CD4-positive, CD25-positive, alpha-beta regulatory T cell (primary cell): ENCODE results near the gene SPDYE4. TPM values are rescaled to one million over a fixed set of nuclear protein-coding genes. Genes with fewer than 3 reads are reported as not detected.
"Not testable (repeated sequence)": the region's sequence is repeated elsewhere in the genome, so short reads cannot be mapped to it uniquely, and the experiment has no call there.

Source experiments
- ATAC-seq, 2 donors: fragments of 150-1000 bp; cut with Tn5 transposase; one replicate each; pipeline ENCODE4 v1.10.0; 2021; ENCODE audit warnings: low read depth in 2 of 2, moderate number of reproducible peaks in 2 of 2, moderate library complexity in 1 of 2
- DNase-seq, 3 donors: peaks; one replicate each; pipeline versions ENCODE4 v3.0.0 to v3.0.0-alpha.2; 2012 to 2022; ENCODE audit warnings: mixed read lengths in 1 of 3
- H3K27ac ChIP-seq: one replicate; pipeline ENCODE4 v1.7.0; 2013; ENCODE audit warnings: mild to moderate bottlenecking, low read length; ENCODE audit not compliant: insufficient read depth, poor library complexity, severe bottlenecking
- H3K27me3 ChIP-seq: one replicate; pipeline ENCODE4 v1.7.0; 2013; ENCODE audit warnings: low read length; ENCODE audit not compliant: control insufficient read depth, insufficient read depth
- H3K36me3 ChIP-seq: one replicate; pipeline ENCODE4 v1.7.0; 2013; ENCODE audit warnings: mild to moderate bottlenecking, low read length, moderate library complexity; ENCODE audit not compliant: control insufficient read depth, insufficient read depth
- H3K4me1 ChIP-seq: 2 replicates; pipeline ENCODE4 v1.7.0; 2013; ENCODE audit warnings: mild to moderate bottlenecking, low read length; ENCODE audit not compliant: insufficient read depth, control insufficient read depth, poor library complexity, severe bottlenecking
- H3K4me3 ChIP-seq: one replicate; pipeline ENCODE4 v1.7.0; 2013; ENCODE audit warnings: low read depth, mild to moderate bottlenecking, low read length, moderate library complexity
- H3K9me3 ChIP-seq, 2 experiments: 1 replicate in 1 of 2; 2 replicates in 1 of 2; pipeline ENCODE4 v1.7.0; 2013; ENCODE audit warnings: low read length in 2 of 2, mild to moderate bottlenecking in 1 of 2, moderate library complexity in 1 of 2; ENCODE audit not compliant: control insufficient read depth in 2 of 2
- H3K27ac Mint-ChIP-seq, 3 donors: one replicate each; pipeline ENCODE4 v1.8.0; 2020 to 2022; ENCODE audit warnings: mild to moderate bottlenecking in 3 of 3, mixed read lengths in 3 of 3, moderate library complexity in 2 of 3
- H3K27me3 Mint-ChIP-seq: one replicate; pipeline ENCODE4 v1.8.0; 2022; ENCODE audit warnings: mild to moderate bottlenecking, mixed read lengths
- H3K36me3 Mint-ChIP-seq: one replicate; pipeline ENCODE4 v1.8.0; 2020; ENCODE audit warnings: mixed read lengths
- H3K4me1 Mint-ChIP-seq, 4 donors: one replicate each; pipeline ENCODE4 v1.8.0; 2020 to 2022; ENCODE audit warnings: mixed read lengths in 4 of 4, mild to moderate bottlenecking in 1 of 4
- H3K4me3 Mint-ChIP-seq, 4 donors: one replicate each; pipeline ENCODE4 v1.8.0; 2020 to 2022; ENCODE audit warnings: mild to moderate bottlenecking in 4 of 4, mixed read lengths in 4 of 4, moderate library complexity in 3 of 4
- H3K9me3 Mint-ChIP-seq, 7 donors: one replicate each; pipeline ENCODE4 v1.8.0; 2020 to 2022; ENCODE audit warnings: mixed read lengths in 7 of 7, mild to moderate bottlenecking in 3 of 7, moderate library complexity in 2 of 7
- polyA plus RNA-seq, 4 donors: library from polyadenylated mRNA; unstranded; fragments of 300-500 nt; fragmentation: Illumina TruSeq; gene quantifications; one replicate each; pipeline ENCODE4 v1.2.3, GENCODE V29; 2021
- total RNA-seq: library from RNA; stranded (reverse); gene quantifications from one replicate; pipeline ENCODE4 v1.2.3, GENCODE V29; 2022

SPDYE4 gene, protein sequence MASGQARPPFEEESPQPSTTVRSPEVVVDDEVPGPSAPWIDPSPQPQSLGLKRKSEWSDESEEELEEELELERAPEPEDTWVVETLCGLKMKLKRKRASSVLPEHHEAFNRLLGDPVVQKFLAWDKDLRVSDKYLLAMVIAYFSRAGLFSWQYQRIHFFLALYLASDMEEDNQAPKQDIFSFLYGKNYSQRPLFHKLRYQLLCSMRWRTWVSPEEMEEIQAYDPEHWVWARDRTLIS
- total RNA-seq (not detected), polyA plus RNA-seq (not detected)

DNA sequence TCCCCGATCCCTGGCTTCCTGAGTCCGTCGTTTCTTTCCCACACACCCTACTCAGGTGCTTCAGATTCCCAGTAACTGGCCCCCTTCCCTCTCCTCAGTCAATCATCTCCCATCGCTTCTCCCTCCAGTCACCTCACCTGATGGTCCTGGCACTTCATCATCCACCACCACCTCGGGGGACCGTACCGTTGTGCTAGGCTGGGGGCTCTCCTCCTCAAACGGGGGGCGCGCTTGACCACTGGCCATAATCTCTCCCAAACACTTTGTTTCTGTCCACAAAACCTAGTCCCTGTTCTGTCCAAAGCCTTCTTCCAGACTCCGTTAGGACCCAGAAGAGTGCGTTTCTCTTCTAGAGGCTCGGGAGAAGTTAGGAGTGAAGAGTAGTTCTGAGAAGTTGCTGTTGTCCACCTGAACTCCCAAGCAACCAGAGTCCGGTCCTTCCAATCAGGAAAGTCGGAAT lies at the start of gene SPDYE4:
Gene SPDYE4 (minus strand): TSS at position 410 of the 460 bp plus-strand sequence. CDS start 164 bp downstream, at position 246.
- Histone ChIP-seq H3K4me1 (no peaks in the 10 kb centered on the region), H3K9me3 (no peaks in the 10 kb centered on the region), H3K27me3 (peaks cover 5% of the 10 kb centered on the region), H3K36me3 (no peaks in the 10 kb centered on the region), H3K27ac (no peak within 1 kb of the TSS), H3K4me3 (no peak within 1 kb of the TSS)
- DNase-seq (no peak), ATAC-seq (no peak)
- Mint-ChIP-seq H3K4me3 (no peak within 1 kb of the TSS), H3K36me3 (peaks cover 3% of the 10 kb centered on the region), H3K27ac (no peak within 1 kb of the TSS), H3K27me3 (peaks cover 6% of the 10 kb centered on the region), H3K4me1 (no peaks in the 10 kb centered on the region), H3K9me3 (peaks cover 0 to 1% (median 0%) of the 10 kb centered on the region in 7 donors)

DNA sequence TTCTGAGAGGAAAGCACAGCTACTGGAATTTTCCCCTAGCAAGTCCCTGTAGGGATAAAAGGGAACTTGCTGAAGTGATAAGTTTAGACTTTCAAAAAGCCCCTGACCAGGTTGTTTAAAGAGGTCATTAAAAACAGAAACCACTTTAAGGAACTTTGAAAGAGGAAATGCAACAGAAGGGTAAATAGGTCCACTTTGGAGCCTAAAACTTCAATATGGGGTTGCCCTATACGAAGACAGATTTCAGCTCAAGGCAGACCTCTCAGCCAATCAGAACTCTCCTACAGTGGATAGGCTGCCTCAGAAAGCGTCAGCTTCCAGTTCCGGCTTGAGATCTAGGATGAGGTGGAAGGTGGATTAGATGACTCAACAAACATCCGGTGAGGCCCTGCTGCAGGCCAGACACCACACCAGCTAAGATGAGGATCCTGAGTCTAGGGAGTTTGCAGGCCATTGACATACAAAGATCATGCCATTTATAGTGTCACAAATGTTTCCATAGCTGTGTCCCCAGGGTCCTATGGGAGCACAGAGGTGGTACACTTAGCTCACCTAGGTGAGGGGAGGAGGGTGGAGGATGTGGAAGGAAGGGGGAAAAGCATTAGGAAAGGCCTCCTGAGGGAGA lies 48.7 kb upstream of the SPDYE4 start:
- peak overlapping the region in 1 of 3 donors; percentile 86 for H3K27ac Mint-ChIP-seq
- Histone ChIP-seq H3K9me3 (peaks cover 5 to 17% of the 10 kb centered on the region in 2 experiments), H3K4me3 (no peak overlapping the region), H3K36me3 (no peaks in the 10 kb centered on the region), H3K27me3 (peaks cover 4% of the 10 kb centered on the region), H3K27ac (no peak overlapping the region), H3K4me1 (no peaks in the 10 kb centered on the region)
- H3K9me3 Mint-ChIP-seq = peaks cover 0 to 40% (median 9%) of the 10 kb centered on the region in 7 donors
- DNase-seq (no peak), ATAC-seq (peak; percentile 44 to 57)
- H3K4me3 Mint-ChIP-seq = no peak overlapping the region
- peaks cover 0 to 2% (median 0%) of the 10 kb centered on the region in 4 donors for H3K4me1 Mint-ChIP-seq
- peaks cover 8% of the 10 kb centered on the region for H3K36me3 Mint-ChIP-seq
- peaks cover 23% of the 10 kb centered on the region for H3K27me3 Mint-ChIP-seq

DNA sequence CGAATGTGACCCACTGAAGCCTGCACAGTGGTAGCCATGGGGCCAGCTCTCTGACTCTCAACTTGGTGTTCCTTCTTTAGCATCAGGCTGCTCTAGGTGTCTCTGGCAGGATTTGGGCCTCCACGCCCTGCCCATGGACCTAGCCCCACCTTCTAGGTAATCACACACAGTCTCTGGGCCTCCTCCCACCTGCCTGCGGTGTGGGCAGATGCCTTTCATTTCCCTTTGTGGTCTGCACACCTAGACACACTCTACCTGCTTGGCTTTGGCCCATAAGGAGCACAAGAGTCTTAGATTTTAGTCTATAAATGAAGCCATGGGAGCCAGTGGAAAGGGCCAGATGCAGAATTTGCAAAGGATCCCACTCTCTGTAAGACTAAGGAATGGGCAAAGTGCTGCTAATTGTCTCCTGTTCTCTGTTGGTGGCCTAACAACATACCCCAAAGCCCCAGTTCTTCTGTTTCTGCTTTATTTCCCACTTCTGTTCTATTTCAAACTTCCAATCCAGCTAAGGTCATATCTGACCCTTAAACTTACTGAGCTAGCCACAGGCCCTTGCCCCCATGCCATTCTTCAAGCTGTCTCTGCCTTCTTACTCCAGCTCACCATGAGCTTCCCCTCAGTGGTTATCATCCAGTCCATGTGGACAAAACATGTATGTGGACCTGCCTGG lies 48.0 kb upstream of the SPDYE4 start:
- Mint-ChIP-seq H3K4me3 (no peak overlapping the region), H3K27me3 (peaks cover 23% of the 10 kb centered on the region), H3K9me3 (peaks cover 0 to 35% (median 6%) of the 10 kb centered on the region in 7 donors), H3K27ac (peak overlapping the region in 1 of 3 donors; percentile 86), H3K36me3 (peaks cover 8% of the 10 kb centered on the region), H3K4me1 (peaks cover 0 to 2% (median 0%) of the 10 kb centered on the region in 4 donors)
- DNase-seq = no peak
- Histone ChIP-seq H3K4me1 (no peaks in the 10 kb centered on the region), H3K27ac (no peak overlapping the region), H3K4me3 (no peak overlapping the region), H3K27me3 (peaks cover 4% of the 10 kb centered on the region), H3K9me3 (peaks cover 5 to 17% of the 10 kb centered on the region in 2 experiments), H3K36me3 (no peaks in the 10 kb centered on the region)
- peak in 1 of 2 donors; percentile 31 for ATAC-seq

GRCh38 chr17:8805396-8805795 lies 47.0 kb upstream of the SPDYE4 start:
- not testable (repeated sequence) for DNase-seq, H3K4me3 ChIP-seq, H3K27me3 ChIP-seq, H3K4me3 Mint-ChIP-seq, H3K27ac ChIP-seq, H3K36me3 Mint-ChIP-seq, ATAC-seq, H3K27ac Mint-ChIP-seq, H3K4me1 Mint-ChIP-seq, H3K36me3 ChIP-seq, H3K4me1 ChIP-seq
- H3K27me3 Mint-ChIP-seq = peaks cover 19% of the 10 kb centered on the region
- H3K9me3 ChIP-seq = peaks cover 5 to 14% of the 10 kb centered on the region in 2 experiments
- H3K9me3 Mint-ChIP-seq = peaks cover 0 to 26% (median 3%) of the 10 kb centered on the region in 7 donors

DNA sequence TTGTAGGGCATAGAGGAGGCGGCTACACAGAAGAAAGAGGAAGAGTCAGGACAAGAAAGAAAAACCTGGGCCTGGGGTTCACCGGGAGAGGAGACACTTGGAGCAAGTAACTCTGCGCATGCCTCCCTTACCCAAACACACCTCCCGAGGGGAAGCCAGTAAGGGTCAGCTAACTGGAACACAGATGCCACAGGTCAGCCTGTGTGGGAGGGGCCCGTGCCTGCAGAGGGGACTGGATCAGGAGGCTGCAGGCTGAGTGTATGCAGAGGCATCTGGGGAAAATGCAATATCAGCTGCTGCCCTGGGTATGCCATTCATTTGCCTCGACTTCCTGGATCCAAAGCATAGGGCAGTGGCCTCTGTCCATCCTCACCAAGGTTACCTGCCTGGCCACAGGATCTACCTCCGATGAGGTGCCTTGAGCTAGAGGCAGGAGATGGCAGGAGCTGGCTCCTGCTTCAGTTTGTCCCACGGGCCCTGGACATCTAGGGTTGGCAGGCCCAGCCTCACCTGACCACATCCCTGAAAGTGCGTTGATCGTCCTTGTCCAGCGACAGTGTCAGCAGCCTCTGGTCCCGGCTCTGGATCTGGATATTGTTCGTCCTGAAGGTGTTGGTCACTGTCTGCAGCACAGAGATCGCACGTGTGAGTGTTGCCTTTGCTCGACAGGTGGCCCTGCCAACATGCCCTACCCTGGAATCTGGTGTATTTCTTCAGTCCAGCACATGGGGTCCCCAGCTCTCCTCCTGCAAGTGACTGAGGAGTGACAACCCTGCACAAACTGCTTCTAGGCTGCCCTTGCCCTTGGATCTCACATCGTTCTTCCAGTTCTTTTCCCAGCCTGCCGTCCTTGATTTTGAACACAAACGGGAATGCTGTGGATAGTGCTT lies 45.4 kb upstream of the SPDYE4 start:
- H3K4me3 ChIP-seq = no peak overlapping the region
- peaks cover 17% of the 10 kb centered on the region for H3K27me3 Mint-ChIP-seq
- H3K4me1 Mint-ChIP-seq = peaks cover 0 to 2% (median 0%) of the 10 kb centered on the region in 4 donors
- no peaks in the 10 kb centered on the region for H3K4me1 ChIP-seq
- peaks cover 0 to 8% of the 10 kb centered on the region in 2 experiments for H3K9me3 ChIP-seq
- ATAC-seq (no peak), DNase-seq (peak in 1 of 3 donors; percentile 9)
- H3K9me3 Mint-ChIP-seq = peaks cover 0 to 15% (median 3%) of the 10 kb centered on the region in 7 donors
- H3K36me3 Mint-ChIP-seq = peaks cover 3% of the 10 kb centered on the region
- H3K4me3 Mint-ChIP-seq = no peak overlapping the region
- no peak overlapping the region for H3K27ac ChIP-seq
- H3K27me3 ChIP-seq = peaks cover 4% of the 10 kb centered on the region
- no peaks in the 10 kb centered on the region for H3K36me3 ChIP-seq
- peak overlapping the region in 1 of 3 donors; percentile 59 for H3K27ac Mint-ChIP-seq

DNA sequence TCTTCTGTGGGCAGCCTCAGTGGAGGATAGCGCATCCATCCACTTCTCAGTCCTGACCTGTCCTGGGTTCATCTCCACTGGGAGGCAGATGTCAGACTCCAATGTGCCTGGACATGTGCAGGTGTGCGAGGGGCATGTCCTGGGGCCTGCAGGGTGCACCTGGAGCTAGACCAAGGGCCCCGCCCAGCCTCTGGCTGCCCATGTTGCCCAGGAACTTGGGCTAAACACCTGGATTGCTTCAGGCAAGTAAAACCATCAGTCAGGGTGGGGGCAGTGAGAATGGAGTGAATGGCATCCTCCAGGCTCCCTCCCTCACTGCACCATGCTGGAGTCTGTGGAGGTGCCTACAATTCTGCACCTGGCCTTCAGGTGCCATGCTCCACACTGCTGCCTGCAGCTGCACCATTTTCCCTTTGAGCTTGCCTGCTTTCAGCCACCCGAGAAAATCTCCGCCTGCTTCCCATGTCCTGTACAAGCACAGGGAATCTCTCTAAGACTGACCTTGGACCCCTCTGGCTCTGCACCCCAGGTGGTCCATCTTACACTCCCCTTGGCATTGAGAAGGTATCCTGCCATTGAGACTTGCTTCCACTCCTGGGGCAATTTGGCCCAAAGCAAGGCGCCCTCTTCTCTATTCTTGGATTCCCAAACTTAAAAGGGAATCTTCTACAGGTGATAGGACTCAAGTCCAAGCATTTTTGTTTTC lies 42.9 kb upstream of the SPDYE4 start:
- no peaks in the 10 kb centered on the region for H3K36me3 Mint-ChIP-seq
- ATAC-seq (no peak), DNase-seq (no peak)
- no peaks in the 10 kb centered on the region for H3K4me1 ChIP-seq
- H3K27me3 Mint-ChIP-seq = peaks cover 11% of the 10 kb centered on the region
- H3K4me1 Mint-ChIP-seq = no peaks in the 10 kb centered on the region
- H3K4me3 ChIP-seq = no peak overlapping the region
- no peaks in the 10 kb centered on the region for H3K36me3 ChIP-seq
- no peaks in the 10 kb centered on the region for H3K9me3 Mint-ChIP-seq
- no peak overlapping the region for H3K4me3 Mint-ChIP-seq
- H3K27me3 ChIP-seq = no peaks in the 10 kb centered on the region
- H3K27ac ChIP-seq = no peak overlapping the region
- H3K9me3 ChIP-seq = no peaks in the 10 kb centered on the region
- H3K27ac Mint-ChIP-seq = no peak overlapping the region

DNA sequence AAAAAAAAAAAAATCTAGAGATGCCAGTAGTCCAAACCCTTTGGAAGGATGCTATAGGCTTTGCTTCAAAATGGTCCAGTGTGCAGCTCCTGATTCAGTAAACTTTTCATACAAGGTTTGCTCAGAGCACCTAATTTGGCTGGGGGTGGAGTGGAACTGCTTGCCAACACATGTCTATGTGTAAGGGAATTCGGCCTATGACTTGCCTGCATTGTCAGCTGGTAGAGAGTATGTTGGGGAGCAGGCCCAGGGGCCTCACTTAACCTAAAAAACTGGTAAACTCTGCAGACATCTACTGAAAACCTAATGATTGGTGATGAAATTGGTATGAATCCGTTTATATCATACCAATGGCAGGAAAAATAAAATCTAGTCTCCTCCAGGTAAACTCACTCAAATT lies 42.3 kb upstream of the SPDYE4 start:
- no peaks in the 10 kb centered on the region for H3K4me1 Mint-ChIP-seq

More for the DNA sequence above, 42.3 kb upstream of the SPDYE4 start:
- Histone ChIP-seq H3K27me3 (no peaks in the 10 kb centered on the region), H3K4me1 (no peaks in the 10 kb centered on the region), H3K27ac (no peak overlapping the region), H3K9me3 (no peaks in the 10 kb centered on the region), H3K36me3 (no peaks in the 10 kb centered on the region), H3K4me3 (no peak overlapping the region)
- Mint-ChIP-seq H3K27me3 (peaks cover 11% of the 10 kb centered on the region), H3K27ac (no peak overlapping the region), H3K36me3 (no peaks in the 10 kb centered on the region), H3K4me3 (no peak overlapping the region), H3K9me3 (no peaks in the 10 kb centered on the region)
- ATAC-seq (no peak), DNase-seq (no peak)
